K562 (cell line): ENCODE measurements around the gene ARHGAP31. TPM values are rescaled to one million over a fixed set of nuclear protein-coding genes. Genes with fewer than 3 reads are reported as not detected.

Experiments
- ARID3A ChIP-seq: IDR thresholded peaks from 2 replicates; pipeline ENCODE4 v1.6.1; 2012; ENCODE audit warnings: low read depth, low read length, improper control_type of control experiment, borderline replicate concordance
- ATF4 ChIP-seq: fragments of 450-650 bp; formaldehyde crosslinking; IDR thresholded peaks from 2 replicates; pipeline ENCODE4 v1.4.0; 2022; ENCODE audit warnings: mild to moderate bottlenecking, moderate library complexity
- BCL6 ChIP-seq: fragments of 250-450 bp; sonication (Bioruptor Pico); IDR thresholded peaks from 2 replicates; pipeline ENCODE4 v1.4.0; 2020
- CEBPZ ChIP-seq: fragments of 150-350 bp; IDR thresholded peaks from 2 replicates; pipeline ENCODE4 v1.6.1; 2014; ENCODE audit warnings: low read depth, mild to moderate bottlenecking, low read length, borderline replicate concordance
- EHMT2 ChIP-seq: fragments of 450-650 bp; IDR thresholded peaks from 2 replicates; pipeline ENCODE4 v1.6.1; 2018; ENCODE audit warnings: antibody characterized with exemption
- EZH2 ChIP-seq: IDR thresholded peaks from 2 replicates; pipeline ENCODE4 v1.6.1; 2012; ENCODE audit warnings: low read depth, mild to moderate bottlenecking, inconsistent platforms, low read length, borderline replicate concordance
- HNRNPUL1 ChIP-seq: fragments of 200-400 bp; formaldehyde crosslinking; IDR thresholded peaks from 2 replicates; pipeline ENCODE4 v1.6.1; 2017; ENCODE audit warnings: low read length
- KLF6 ChIP-seq: fragments of 250-450 bp; sonication (Bioruptor Pico); IDR thresholded peaks from 2 replicates; pipeline ENCODE4 v1.4.0; 2020; ENCODE audit warnings: mild to moderate bottlenecking, moderate library complexity, borderline replicate concordance
- MYNN ChIP-seq, 2 experiments: sonication (generic); formaldehyde crosslinking in 1 of 2; IDR thresholded peaks; 2 replicates each; pipeline versions ENCODE4 v1.5.0 to v1.6.1; 2016 to 2020; ENCODE audit warnings: antibody characterized with exemption in 1 of 2, missing genetic modification reagents in 1 of 2
- PTRF ChIP-seq: fragments of 450-650 bp; IDR thresholded peaks from 2 replicates; pipeline ENCODE4 v1.6.1; 2016; ENCODE audit warnings: mild to moderate bottlenecking, missing genetic modification characterization, missing compliant biosample characterization
- RFX1 ChIP-seq: fragments of 450-650 bp; IDR thresholded peaks from 2 replicates; pipeline ENCODE4 v1.6.1; 2016; ENCODE audit warnings: mild to moderate bottlenecking, moderate library complexity
- SIN3B ChIP-seq: fragments of 450-650 bp; IDR thresholded peaks from 2 replicates; pipeline ENCODE4 v1.6.1; 2017; ENCODE audit warnings: low read depth, mild to moderate bottlenecking, moderate library complexity
- SMARCA5 ChIP-seq: fragments of 450-650 bp; IDR thresholded peaks from 2 replicates; pipeline ENCODE4 v1.6.1; 2016
- SOX6 ChIP-seq: fragments of 450-650 bp; IDR thresholded peaks from 2 replicates; pipeline ENCODE4 v1.6.1; 2014; ENCODE audit warnings: mild to moderate bottlenecking
- ZNF830 ChIP-seq: fragments of 250-450 bp; sonication (Bioruptor Pico); IDR thresholded peaks from 2 replicates; pipeline ENCODE4 v1.5.0; 2021; ENCODE audit warnings: mild to moderate bottlenecking
- polyA plus RNA-seq, 8 experiments: library from polyadenylated mRNA; depleted of rRNA in 4 of 8; stranded (reverse) in 5 of 8; unstranded in 3 of 8; fragments of >200 nt; fragmentation: Nextera tagmentation in 2 of 8; fragmentation: Illumina TruSeq in 1 of 8; extraction: Ambion mirVana in 2 of 8; extraction: Trizol in 1 of 8; gene quantifications; 2 replicates each; pipeline versions ENCODE4 v1.2.1 to v1.2.3, GENCODE V29; 2011 to 2014; ENCODE audit warnings: inconsistent platforms in 1 of 8, missing spikeins in 1 of 8
- total RNA-seq, 7 experiments: library from RNA; depleted of rRNA in 6 of 7; stranded (reverse); fragments of >200 nt in 6 of 7; fragmentation: Illumina TruSeq in 2 of 7; extraction: Trizol in 2 of 7; gene quantifications; 2 replicates each; pipeline versions ENCODE4 v1.2.1 to v1.2.3, GENCODE V29; 2011 to 2021; ENCODE audit warnings: low replicate concordance in 1 of 7
- TF ChIP-seq, protein P1 (sequence below): fragments of 450-650 bp; IDR thresholded peaks from 2 replicates; pipeline ENCODE4 v1.7.1; 2018; ENCODE audit warnings: mild to moderate bottlenecking, low read depth; ENCODE audit not compliant: partially characterized antibody
- TF ChIP-seq, protein P2 (sequence below): fragments of 250-450 bp; sonication (Bioruptor Pico); IDR thresholded peaks from 2 replicates; pipeline ENCODE4 v1.4.0; 2020; ENCODE audit warnings: borderline replicate concordance

ARHGAP31 gene
- total and polyA plus RNA-seq, 9 of the 15 experiments (the other 6 are each of a cell fraction or from before 2014, with no cell fraction given) = under 0.01 to 0.13 (median 0.06) TPM; not detected in 5

- no peak for TF ChIP-seq ARID3A
- TF ChIP-seq ATF4 = no peak
- TF ChIP-seq CEBPZ = no peak
- no peak for TF ChIP-seq KLF6 (CRISPR knock-in tag)
- no peak for TF ChIP-seq SIN3B
- no peak for TF ChIP-seq HNRNPUL1
- TF ChIP-seq EHMT2 = no peak
- no peak for TF ChIP-seq BCL6 (CRISPR knock-in tag)
- no peak for TF ChIP-seq PTRF (tag)
- TF ChIP-seq, protein P1, sequence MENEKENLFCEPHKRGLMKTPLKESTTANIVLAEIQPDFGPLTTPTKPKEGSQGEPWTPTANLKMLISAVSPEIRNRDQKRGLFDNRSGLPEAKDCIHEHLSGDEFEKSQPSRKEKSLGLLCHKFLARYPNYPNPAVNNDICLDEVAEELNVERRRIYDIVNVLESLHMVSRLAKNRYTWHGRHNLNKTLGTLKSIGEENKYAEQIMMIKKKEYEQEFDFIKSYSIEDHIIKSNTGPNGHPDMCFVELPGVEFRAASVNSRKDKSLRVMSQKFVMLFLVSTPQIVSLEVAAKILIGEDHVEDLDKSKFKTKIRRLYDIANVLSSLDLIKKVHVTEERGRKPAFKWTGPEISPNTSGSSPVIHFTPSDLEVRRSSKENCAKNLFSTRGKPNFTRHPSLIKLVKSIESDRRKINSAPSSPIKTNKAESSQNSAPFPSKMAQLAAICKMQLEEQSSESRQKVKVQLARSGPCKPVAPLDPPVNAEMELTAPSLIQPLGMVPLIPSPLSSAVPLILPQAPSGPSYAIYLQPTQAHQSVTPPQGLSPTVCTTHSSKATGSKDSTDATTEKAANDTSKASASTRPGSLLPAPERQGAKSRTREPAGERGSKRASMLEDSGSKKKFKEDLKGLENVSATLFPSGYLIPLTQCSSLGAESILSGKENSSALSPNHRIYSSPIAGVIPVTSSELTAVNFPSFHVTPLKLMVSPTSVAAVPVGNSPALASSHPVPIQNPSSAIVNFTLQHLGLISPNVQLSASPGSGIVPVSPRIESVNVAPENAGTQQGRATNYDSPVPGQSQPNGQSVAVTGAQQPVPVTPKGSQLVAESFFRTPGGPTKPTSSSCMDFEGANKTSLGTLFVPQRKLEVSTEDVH = no peak
- TF ChIP-seq, protein P2, sequence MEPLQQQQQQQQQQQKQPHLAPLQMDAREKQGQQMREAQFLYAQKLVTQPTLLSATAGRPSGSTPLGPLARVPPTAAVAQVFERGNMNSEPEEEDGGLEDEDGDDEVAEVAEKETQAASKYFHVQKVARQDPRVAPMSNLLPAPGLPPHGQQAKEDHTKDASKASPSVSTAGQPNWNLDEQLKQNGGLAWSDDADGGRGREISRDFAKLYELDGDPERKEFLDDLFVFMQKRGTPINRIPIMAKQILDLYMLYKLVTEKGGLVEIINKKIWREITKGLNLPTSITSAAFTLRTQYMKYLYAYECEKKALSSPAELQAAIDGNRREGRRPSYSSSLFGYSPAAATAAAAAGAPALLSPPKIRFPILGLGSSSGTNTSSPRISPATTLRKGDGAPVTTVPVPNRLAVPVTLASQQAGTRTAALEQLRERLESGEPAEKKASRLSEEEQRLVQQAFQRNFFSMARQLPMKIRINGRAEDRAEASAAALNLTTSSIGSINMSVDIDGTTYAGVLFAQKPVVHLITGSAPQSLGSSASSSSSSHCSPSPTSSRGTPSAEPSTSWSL (CRISPR knock-in tag) = no peak
- TF ChIP-seq MYNN (IDR thresholded peaks at IDR 0.05) = no peak
- no peak for TF ChIP-seq MYNN (CRISPR knock-in tag; IDR thresholded peaks at IDR 0.05)
- TF ChIP-seq ZNF830 (CRISPR knock-in tag) = no peak
- 0 out of 2 replicates have a peak, but pooled peaks have one; percentile 1 for TF ChIP-seq SMARCA5
- TF ChIP-seq RFX1 = no peak
- no peak for TF ChIP-seq EZH2
- TF ChIP-seq SOX6 = 0 out of 2 replicates have a peak, but pooled peaks have one; percentile 22
Measured at GRCh38 chr3:119322835-119323722, 28.9 kb downstream of the ARHGAP31 start (continued).
